HG03135 (cell line): Measurements from ENCODE around the gene GVQW3.

Source experiments
- ATAC-seq: cut with Tn5 transposase; IDR thresholded peaks from one replicate; pipeline ENCODE4 v1.9.1; 2021; ENCODE audit warnings: mild to moderate bottlenecking, moderate library complexity; ENCODE audit not compliant: unreplicated experiment

The GVQW3 gene

GRCh38 chr11:76380977-76381719, at the start of gene GVQW3, which contains the start of gene THAP12:
Gene GVQW3 (plus strand): TSS chr11:76381323. CDS start chr11:76381829, 506 bp downstream.
Gene THAP12 (minus strand): TSS chr11:76381132. CDS start chr11:76380836, 296 bp downstream.
- ATAC-seq: peak; percentile 72

- no peak for ATAC-seq
Observed at GRCh38 chr11:76334826-76335389, 46.2 kb upstream of the GVQW3 start.

GRCh38 chr11:76335842-76336241, 45.3 kb upstream of the GVQW3 start:
- no peak for ATAC-seq

GRCh38 chr11:76336597-76336996, 44.5 kb upstream of the GVQW3 start:
- no peak for ATAC-seq

- ATAC-seq: no peak
Observed at GRCh38 chr11:76337469-76337868, 43.7 kb upstream of the GVQW3 start.

- ATAC-seq: no peak
Observed at GRCh38 chr11:76337923-76338322, 43.2 kb upstream of the GVQW3 start.

GRCh38 chr11:76339221-76339620, 41.9 kb upstream of the GVQW3 start:
- ATAC-seq: no peak

GRCh38 chr11:76347466-76347865, 33.7 kb upstream of the GVQW3 start:
- ATAC-seq: no peak

- no peak for ATAC-seq
Observed at GRCh38 chr11:76348348-76348747, 32.8 kb upstream of the GVQW3 start.

- ATAC-seq: no peak
Observed at GRCh38 chr11:76355172-76355571, 26.0 kb upstream of the GVQW3 start.

- no peak for ATAC-seq
Observed at GRCh38 chr11:76361374-76361773, 19.7 kb upstream of the GVQW3 start.

- ATAC-seq: no peak
Observed at GRCh38 chr11:76361776-76362175, 19.3 kb upstream of the GVQW3 start.

- ATAC-seq: no peak
Observed at GRCh38 chr11:76362716-76363115, 18.4 kb upstream of the GVQW3 start.

- ATAC-seq: no peak
Observed at GRCh38 chr11:76365038-76365679, 16.0 kb upstream of the GVQW3 start.

GRCh38 chr11:76368490-76368889, 12.6 kb upstream of the GVQW3 start:
- ATAC-seq: no peak

- ATAC-seq: no peak
Observed at GRCh38 chr11:76369406-76369805, 11.7 kb upstream of the GVQW3 start.

GRCh38 chr11:76371170-76371569, 10.0 kb upstream of the GVQW3 start:
- no peak for ATAC-seq

- no peak for ATAC-seq
Observed at GRCh38 chr11:76376746-76377558, 4.2 kb upstream of the GVQW3 start.

GRCh38 chr11:76379807-76380158, 1.3 kb upstream of the GVQW3 start:
- no peak for ATAC-seq

GRCh38 chr11:76380159-76380976, 755 bp upstream of the GVQW3 start:
- peak; percentile 11 for ATAC-seq
